Type B pancreatic cell (in vitro differentiated cells): Measurements from ENCODE around the gene SHROOM1. TPM values are rescaled to one million over a fixed set of nuclear protein-coding genes. Genes with fewer than 3 reads are reported as not detected.

Experiments used
- DNase-seq: peaks from one replicate; pipeline ENCODE4 v3.0.0; 2021; ENCODE audit warnings: mixed read lengths; ENCODE audit not compliant: unreplicated experiment; ENCODE audit errors: extremely low spot score
- H3K27ac Mint-ChIP-seq: 2 replicates; pipeline ENCODE4 v1.8.0; 2021; ENCODE audit warnings: mild to moderate bottlenecking, mixed read lengths
- H3K27me3 Mint-ChIP-seq: 2 replicates; pipeline ENCODE4 v1.8.0; 2021; ENCODE audit warnings: mixed read lengths
- H3K36me3 Mint-ChIP-seq: 2 replicates; pipeline ENCODE4 v1.8.0; 2021; ENCODE audit warnings: mixed read lengths
- H3K4me1 Mint-ChIP-seq: one replicate; pipeline ENCODE4 v1.8.0; 2021; ENCODE audit warnings: mixed read lengths; ENCODE audit not compliant: unreplicated experiment
- H3K4me3 Mint-ChIP-seq: 2 replicates; pipeline ENCODE4 v1.8.0; 2021; ENCODE audit warnings: mild to moderate bottlenecking, mixed read lengths
- H3K9me3 Mint-ChIP-seq: 2 replicates; pipeline ENCODE4 v1.8.0; 2021; ENCODE audit warnings: mixed read lengths
- CTCF ChIP-seq: fragments of 200-600 bp; sonication (generic); conservative IDR thresholded peaks from 2 replicates; pipeline ENCODE4 v1.5.0; 2021; ENCODE audit warnings: antibody characterized with exemption, mild to moderate bottlenecking
- total RNA-seq: library from RNA; stranded (reverse); gene quantifications from 2 replicates; pipeline ENCODE4 v1.2.1, GENCODE V29; 2021; ENCODE audit warnings: low replicate concordance

The SHROOM1 gene
- total RNA-seq, 1 donor from 2014 or later = 7.2 TPM

GRCh38 chr5:132832612-132833011 is 2.2 kb upstream of the SHROOM1 start:
- Mint-ChIP-seq H3K9me3 (no peaks in the 10 kb centered on the region), H3K27ac (peak overlapping the region; percentile 64), H3K36me3 (no peaks in the 10 kb centered on the region), H3K4me3 (peak overlapping the region; percentile 68), H3K27me3 (peaks cover 42% of the 10 kb centered on the region), H3K4me1 (peaks cover 1% of the 10 kb centered on the region)
- no peak for TF ChIP-seq CTCF
- no peak for DNase-seq

- H3K4me1 Mint-ChIP-seq = no peaks in the 10 kb centered on the region
- H3K4me3 Mint-ChIP-seq = peak overlapping the region; percentile 84
- DNase-seq = no peak
- H3K9me3 Mint-ChIP-seq = no peaks in the 10 kb centered on the region
- H3K36me3 Mint-ChIP-seq = no peaks in the 10 kb centered on the region
- TF ChIP-seq CTCF = no peak
- peaks cover 55% of the 10 kb centered on the region for H3K27me3 Mint-ChIP-seq
- H3K27ac Mint-ChIP-seq = peak overlapping the region; percentile 72
Measured at GRCh38 chr5:132831095-132831860, 831 bp upstream of the SHROOM1 start.

GRCh38 chr5:132829742-132830435 is 558 bp downstream of the SHROOM1 start:
- Mint-ChIP-seq H3K4me3 (peak overlapping the region; percentile 90), H3K36me3 (no peaks in the 10 kb centered on the region), H3K27me3 (peaks cover 62% of the 10 kb centered on the region), H3K4me1 (no peaks in the 10 kb centered on the region), H3K27ac (peak overlapping the region; percentile 43), H3K9me3 (no peaks in the 10 kb centered on the region)
- peak; percentile 85 for TF ChIP-seq CTCF
- DNase-seq = peak; percentile 84

- Mint-ChIP-seq H3K4me3 (peak overlapping the region; percentile 90), H3K27me3 (peaks cover 67% of the 10 kb centered on the region), H3K36me3 (no peaks in the 10 kb centered on the region)
Measured at GRCh38 chr5:132828846-132829494, 1.5 kb downstream of the SHROOM1 start.

More at GRCh38 chr5:132828846-132829494, 1.5 kb downstream of the SHROOM1 start:
- TF ChIP-seq CTCF = no peak
- Mint-ChIP-seq H3K4me1 (no peaks in the 10 kb centered on the region), H3K27ac (peak overlapping the region; percentile 18), H3K9me3 (no peaks in the 10 kb centered on the region)
- no peak for DNase-seq
